ENCODE data around the gene FH. TPM values are rescaled to one million over a fixed set of nuclear protein-coding genes. Genes with fewer than 3 reads are reported as not detected.

The FH gene
- total and polyA plus RNA-seq, 11 donors: 153 to 279 (median 209) TPM

DNA sequence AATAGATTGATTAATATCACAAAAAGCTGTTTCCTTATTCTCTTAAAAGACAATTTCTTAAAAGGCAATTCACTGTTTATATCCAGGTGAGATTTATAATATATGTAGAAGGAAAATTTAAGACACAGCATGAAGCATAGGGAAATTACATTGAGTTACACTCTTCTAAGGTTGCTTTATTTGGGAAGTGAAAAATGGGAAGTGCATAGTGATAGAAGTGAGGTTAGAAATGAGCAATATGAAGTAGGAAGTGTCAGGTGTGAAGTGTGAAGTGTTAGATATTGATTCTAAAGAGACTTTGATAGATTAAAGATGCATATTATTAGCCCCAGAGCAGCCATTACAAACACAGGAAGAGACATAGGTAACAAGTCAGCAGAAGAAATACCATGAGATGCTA is 40.3 kb downstream of the FH start:
- TF ChIP-seq, protein P1, sequence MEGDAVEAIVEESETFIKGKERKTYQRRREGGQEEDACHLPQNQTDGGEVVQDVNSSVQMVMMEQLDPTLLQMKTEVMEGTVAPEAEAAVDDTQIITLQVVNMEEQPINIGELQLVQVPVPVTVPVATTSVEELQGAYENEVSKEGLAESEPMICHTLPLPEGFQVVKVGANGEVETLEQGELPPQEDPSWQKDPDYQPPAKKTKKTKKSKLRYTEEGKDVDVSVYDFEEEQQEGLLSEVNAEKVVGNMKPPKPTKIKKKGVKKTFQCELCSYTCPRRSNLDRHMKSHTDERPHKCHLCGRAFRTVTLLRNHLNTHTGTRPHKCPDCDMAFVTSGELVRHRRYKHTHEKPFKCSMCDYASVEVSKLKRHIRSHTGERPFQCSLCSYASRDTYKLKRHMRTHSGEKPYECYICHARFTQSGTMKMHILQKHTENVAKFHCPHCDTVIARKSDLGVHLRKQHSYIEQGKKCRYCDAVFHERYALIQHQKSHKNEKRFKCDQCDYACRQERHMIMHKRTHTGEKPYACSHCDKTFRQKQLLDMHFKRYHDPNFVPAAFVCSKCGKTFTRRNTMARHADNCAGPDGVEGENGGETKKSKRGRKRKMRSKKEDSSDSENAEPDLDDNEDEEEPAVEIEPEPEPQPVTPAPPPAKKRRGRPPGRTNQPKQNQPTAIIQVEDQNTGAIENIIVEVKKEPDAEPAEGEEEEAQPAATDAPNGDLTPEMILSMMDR (IDR thresholded peaks at IDR 0.05): no peak
- TF ChIP-seq POLR2A (IDR thresholded peaks at IDR 0.05): no peak

DNA sequence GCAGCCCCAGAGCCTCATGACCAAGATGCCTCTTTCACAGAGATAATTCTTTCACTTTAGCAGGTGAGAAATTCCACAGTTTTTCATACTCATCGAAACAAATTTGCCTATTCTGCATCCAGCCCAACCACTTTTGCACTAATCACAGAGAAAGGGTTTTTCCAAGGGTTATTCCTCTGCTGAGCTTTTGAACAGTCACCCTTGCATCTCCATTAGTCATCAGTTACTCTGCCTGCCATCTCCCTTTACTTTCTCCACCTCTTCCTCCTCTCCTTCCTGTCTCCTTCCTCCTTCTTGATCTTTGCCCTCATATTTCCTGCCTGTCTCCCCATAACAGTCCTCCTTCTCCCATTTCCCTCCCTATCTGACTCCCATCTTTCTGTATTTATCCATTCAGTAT is 43.9 kb downstream of the FH start:
- H3K27ac ChIP-seq: no peak overlapping the region
- intact Hi-C loops (cut with DNase I): no loop called here
- no peaks in the 10 kb centered on the region for H3K36me3 ChIP-seq
- TF ChIP-seq POLR2A (IDR thresholded peaks at IDR 0.05): no peak
- TF ChIP-seq, protein P1 (IDR thresholded peaks at IDR 0.05): no peak
- WGBS, 4 donors: 80 to 90% (median 82%) methylated on average over 1 of the region's 1 CpG
- DNase-seq: no peak
- no peaks in the 10 kb centered on the region for H3K27me3 ChIP-seq
- H3K4me1 ChIP-seq: no peaks in the 10 kb centered on the region
- no peak for ATAC-seq
- no peaks in the 10 kb centered on the region for H3K9me3 ChIP-seq
- H3K4me3 ChIP-seq: no peak overlapping the region

More for the DNA sequence above, 40.3 kb downstream of the FH start:
- Histone ChIP-seq H3K4me1 (no peaks in the 10 kb centered on the region), H3K27ac (no peak overlapping the region), H3K4me3 (no peak overlapping the region), H3K36me3 (no peaks in the 10 kb centered on the region), H3K27me3 (no peaks in the 10 kb centered on the region), H3K9me3 (no peaks in the 10 kb centered on the region)
- intact Hi-C loops (cut with DNase I): no loop called here
- no peak for ATAC-seq
- no peak for DNase-seq

DNA sequence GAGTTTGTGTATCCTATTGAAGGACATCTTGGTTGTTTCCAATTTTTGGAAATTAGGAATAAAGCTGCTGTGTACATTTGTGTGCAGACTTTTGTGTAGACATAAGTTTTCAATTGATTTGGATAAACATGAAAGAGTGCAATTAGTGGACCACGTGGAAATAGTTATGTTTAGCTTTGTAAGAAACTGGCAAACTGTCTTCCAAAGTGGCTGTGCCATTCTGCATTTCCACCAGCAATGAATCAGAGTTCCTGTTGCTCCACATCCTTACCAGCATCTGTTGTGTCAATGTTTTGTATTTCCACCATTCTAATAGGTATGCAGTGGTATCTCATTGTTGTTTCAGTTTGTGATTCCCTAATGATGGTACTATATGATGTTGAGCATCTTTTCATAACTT is 46.5 kb downstream of the FH start:
- DNase-seq (no peak), ATAC-seq (no peak)
- no peaks in the 10 kb centered on the region for H3K36me3 ChIP-seq
- H3K4me3 ChIP-seq: no peak overlapping the region
- TF ChIP-seq, protein P1 (IDR thresholded peaks at IDR 0.05): no peak
- no peak for TF ChIP-seq POLR2A (IDR thresholded peaks at IDR 0.05)
- no peaks in the 10 kb centered on the region for H3K27me3 ChIP-seq
- H3K9me3 ChIP-seq: no peaks in the 10 kb centered on the region
- intact Hi-C loops (cut with DNase I): no loop called here
- H3K27ac ChIP-seq: no peak overlapping the region
- 63 to 79% (median 70%) methylated on average over 1 of the region's 1 CpG for WGBS, 4 donors
- no peaks in the 10 kb centered on the region for H3K4me1 ChIP-seq

DNA sequence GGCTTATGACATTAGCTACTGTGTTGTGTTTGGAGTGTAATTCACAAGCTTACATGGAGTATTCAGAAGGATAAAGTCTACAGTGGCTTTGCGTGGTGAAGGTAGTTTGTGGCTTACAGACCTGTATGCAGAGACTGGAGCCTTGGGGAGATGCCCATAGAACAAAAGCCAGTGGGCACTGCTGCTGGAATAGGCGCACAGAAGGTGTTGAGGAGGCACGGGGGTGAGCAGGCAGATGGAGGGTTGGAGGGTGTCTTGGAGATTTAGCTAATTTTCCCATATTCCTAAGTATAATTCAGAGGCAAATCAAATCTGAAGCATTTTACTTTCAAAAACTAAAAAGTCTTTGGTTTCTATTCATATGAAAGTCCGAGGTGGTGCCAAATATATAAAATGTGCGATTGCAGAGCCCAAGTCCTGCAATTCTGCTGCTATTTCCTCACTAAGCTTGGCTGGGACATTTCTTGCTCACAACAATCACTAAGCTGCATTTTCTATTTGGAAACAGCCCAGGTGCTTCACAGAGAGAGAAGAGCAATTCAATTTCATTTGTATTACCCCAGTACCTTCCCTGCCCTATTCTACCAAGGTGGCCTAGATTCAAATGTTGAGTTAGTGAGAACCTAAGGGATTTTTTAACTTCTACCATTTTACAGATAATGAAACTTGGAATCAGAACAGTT is 48.5 kb downstream of the FH start:
- 81 to 87% (median 86%) methylated on average over 5 of the region's 5 CpGs for WGBS, 4 donors

More for the DNA sequence above, 48.5 kb downstream of the FH start:
- H3K36me3 ChIP-seq: no peaks in the 10 kb centered on the region
- no peaks in the 10 kb centered on the region for H3K9me3 ChIP-seq
- ATAC-seq (no peak), DNase-seq (no peak)
- H3K4me3 ChIP-seq: no peak overlapping the region
- TF ChIP-seq POLR2A (IDR thresholded peaks at IDR 0.05): no peak
- TF ChIP-seq, protein P1 (IDR thresholded peaks at IDR 0.05): no peak
- intact Hi-C loops (cut with DNase I): no loop called here
- H3K27ac ChIP-seq: no peak overlapping the region
- peaks cover 0 to 4% (median 0%) of the 10 kb centered on the region in 9 donors for H3K27me3 ChIP-seq
- no peaks in the 10 kb centered on the region for H3K4me1 ChIP-seq

Measured in heart left ventricle (tissue), 16 donors.